Stimulated activated naive CD4-positive, alpha-beta T cell treated with Interleukin-2 at 50 U/mL for 16 hours (primary cell): Measurements from ENCODE around the gene SLC13A5.

Experiments used
- DNase-seq: peaks from one replicate; lab custom pipeline; 2025; lab: John Stamatoyannopoulos, UW

SLC13A5 gene

GRCh38 chr17:6638046-6638908, 74.9 kb downstream of the SLC13A5 start:
- no peak for DNase-seq

GRCh38 chr17:6637458-6637840, 75.7 kb downstream of the SLC13A5 start:
- DNase-seq, result no peak

GRCh38 chr17:6636616-6637457, 76.3 kb downstream of the SLC13A5 start:
- DNase-seq, result no peak

- DNase-seq, result no peak
Observed at GRCh38 chr17:6636105-6636504, 77.1 kb downstream of the SLC13A5 start.
